NCI-H2171 (cell line): ENCODE data around the gene D2HGDH.
"Not testable (repeated sequence)": the region's sequence is repeated elsewhere in the genome, so short reads cannot be mapped to it uniquely, and the experiment has no call there.

Source experiments
- DNase-seq: peaks from one replicate; lab custom pipeline; 2025; lab: John Stamatoyannopoulos, UW

Gene D2HGDH

GRCh38 chr2:241748468-241749256 lies 14.2 kb downstream of the D2HGDH start:
- DNase-seq, result no peak

- DNase-seq, result no peak
These were observed 15.8 kb downstream of the D2HGDH start for GRCh38 chr2:241750076-241750840.

- no peak for DNase-seq
These were observed 16.7 kb downstream of the D2HGDH start for GRCh38 chr2:241751152-241751551.

- DNase-seq, result no peak
These were observed 17.3 kb downstream of the D2HGDH start for GRCh38 chr2:241751776-241752175.

GRCh38 chr2:241752253-241752652 lies 17.8 kb downstream of the D2HGDH start:
- no peak for DNase-seq

- DNase-seq, result no peak
These were observed 18.4 kb downstream of the D2HGDH start for GRCh38 chr2:241752689-241753276.

- no peak for DNase-seq
These were observed 19.1 kb downstream of the D2HGDH start for GRCh38 chr2:241753493-241753892.

- DNase-seq, result no peak
These were observed 19.6 kb downstream of the D2HGDH start for GRCh38 chr2:241754042-241754441.

- no peak for DNase-seq
These were observed 20.7 kb downstream of the D2HGDH start for GRCh38 chr2:241755166-241755565.

- DNase-seq, result no peak
These were observed 21.3 kb downstream of the D2HGDH start for GRCh38 chr2:241755777-241756176.

GRCh38 chr2:241759067-241759807 lies 24.8 kb downstream of the D2HGDH start:
- no peak for DNase-seq

GRCh38 chr2:241759893-241760292 lies 25.5 kb downstream of the D2HGDH start:
- DNase-seq, result not testable (repeated sequence)

GRCh38 chr2:241760301-241760771 lies 25.9 kb downstream of the D2HGDH start:
- no peak for DNase-seq

- DNase-seq, result no peak
These were observed 28.0 kb downstream of the D2HGDH start for GRCh38 chr2:241762321-241762932.

- DNase-seq, result no peak
These were observed 28.5 kb downstream of the D2HGDH start for GRCh38 chr2:241762933-241763369.

- no peak for DNase-seq
These were observed 29.3 kb downstream of the D2HGDH start for GRCh38 chr2:241763551-241764274.

- DNase-seq, result no peak
These were observed 30.1 kb downstream of the D2HGDH start for GRCh38 chr2:241764275-241765241.

GRCh38 chr2:241767464-241768250 lies 33.2 kb downstream of the D2HGDH start:
- DNase-seq, result no peak

- no peak for DNase-seq
These were observed 33.9 kb downstream of the D2HGDH start for GRCh38 chr2:241768251-241768711.
